ENCODE data around the gene BNC2. TPM values are rescaled to one million over a fixed set of nuclear protein-coding genes. Genes with fewer than 3 reads are reported as not detected.

Gene BNC2
- total RNA-seq, 2 experiments from 2014 or later: not detected

DNA sequence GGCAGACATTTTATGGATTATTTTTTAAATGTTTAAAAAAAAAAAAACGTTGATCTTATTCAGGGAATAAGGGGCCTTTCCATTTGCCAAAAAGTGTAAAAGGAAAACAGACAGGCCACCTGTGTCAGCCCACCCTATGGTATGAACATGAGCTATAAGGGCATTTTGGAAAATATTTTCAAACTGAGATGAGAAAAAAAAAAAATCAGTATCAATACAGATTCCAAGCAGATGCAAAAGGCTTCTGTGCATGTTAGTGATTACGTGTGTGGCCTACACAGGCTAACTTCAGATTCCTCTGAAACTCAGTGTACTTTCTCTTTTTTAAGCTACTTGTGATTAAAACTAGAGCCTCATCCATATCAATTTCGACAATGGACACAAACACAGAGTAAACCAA lies 189.9 kb downstream of the BNC2 start:
- DNase-seq (ENCODE audit: low spot score): no peak
- Histone ChIP-seq H3K4me3 (ENCODE audit: low read depth, low read length, poor library complexity, severe bottlenecking) (no peak overlapping the region), H3K9me3 (ENCODE audit: low read length) (no peaks in the 10 kb centered on the region), H2AFZ (ENCODE audit: low read length) (no peak overlapping the region; the same call in 1 of the 2 replicates), H3K9me2 (ENCODE audit: insufficient read depth, low read length) (no peaks in the 10 kb centered on the region), H3K36me3 (ENCODE audit: insufficient read depth, low read length) (no peaks in the 10 kb centered on the region), H3K79me2 (ENCODE audit: insufficient read depth, low read depth, low read length) (no peaks in the 10 kb centered on the region), H3K4me2 (ENCODE audit: low read length) (no peak overlapping the region), H3K4me1 (ENCODE audit: insufficient read depth, low read length, poor library complexity, severe bottlenecking) (no peaks in the 10 kb centered on the region), H3K27ac (ENCODE audit: low read depth, low read length, poor library complexity, severe bottlenecking) (no peak overlapping the region), H4K20me1 (ENCODE audit: insufficient read depth, low read length) (no peaks in the 10 kb centered on the region)
- ChIA-PET POLR2A (interaction anchor here (0.7 kb wide), 1 partner anchor 773 kb away, joined by 3 read pairs; no protein-coding TSS in a partner anchor), CTCF (ENCODE audit: unreplicated experiment) (no interaction called here)
- no TSS peak for BruUV-seq (replicated peaks)
- TF ChIP-seq, protein P1, sequence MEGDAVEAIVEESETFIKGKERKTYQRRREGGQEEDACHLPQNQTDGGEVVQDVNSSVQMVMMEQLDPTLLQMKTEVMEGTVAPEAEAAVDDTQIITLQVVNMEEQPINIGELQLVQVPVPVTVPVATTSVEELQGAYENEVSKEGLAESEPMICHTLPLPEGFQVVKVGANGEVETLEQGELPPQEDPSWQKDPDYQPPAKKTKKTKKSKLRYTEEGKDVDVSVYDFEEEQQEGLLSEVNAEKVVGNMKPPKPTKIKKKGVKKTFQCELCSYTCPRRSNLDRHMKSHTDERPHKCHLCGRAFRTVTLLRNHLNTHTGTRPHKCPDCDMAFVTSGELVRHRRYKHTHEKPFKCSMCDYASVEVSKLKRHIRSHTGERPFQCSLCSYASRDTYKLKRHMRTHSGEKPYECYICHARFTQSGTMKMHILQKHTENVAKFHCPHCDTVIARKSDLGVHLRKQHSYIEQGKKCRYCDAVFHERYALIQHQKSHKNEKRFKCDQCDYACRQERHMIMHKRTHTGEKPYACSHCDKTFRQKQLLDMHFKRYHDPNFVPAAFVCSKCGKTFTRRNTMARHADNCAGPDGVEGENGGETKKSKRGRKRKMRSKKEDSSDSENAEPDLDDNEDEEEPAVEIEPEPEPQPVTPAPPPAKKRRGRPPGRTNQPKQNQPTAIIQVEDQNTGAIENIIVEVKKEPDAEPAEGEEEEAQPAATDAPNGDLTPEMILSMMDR (conservative IDR thresholded peaks at IDR 0.05; ENCODE audit: low read length): no peak
- TF ChIP-seq EZH2phosphoT487 (IDR thresholded peaks at IDR 0.05; ENCODE audit: borderline replicate concordance, low read depth, low read length): no peak
- intact Hi-C loops (cut with micrococcal nuclease; ENCODE audit: unreplicated experiment): no loop called here

DNA sequence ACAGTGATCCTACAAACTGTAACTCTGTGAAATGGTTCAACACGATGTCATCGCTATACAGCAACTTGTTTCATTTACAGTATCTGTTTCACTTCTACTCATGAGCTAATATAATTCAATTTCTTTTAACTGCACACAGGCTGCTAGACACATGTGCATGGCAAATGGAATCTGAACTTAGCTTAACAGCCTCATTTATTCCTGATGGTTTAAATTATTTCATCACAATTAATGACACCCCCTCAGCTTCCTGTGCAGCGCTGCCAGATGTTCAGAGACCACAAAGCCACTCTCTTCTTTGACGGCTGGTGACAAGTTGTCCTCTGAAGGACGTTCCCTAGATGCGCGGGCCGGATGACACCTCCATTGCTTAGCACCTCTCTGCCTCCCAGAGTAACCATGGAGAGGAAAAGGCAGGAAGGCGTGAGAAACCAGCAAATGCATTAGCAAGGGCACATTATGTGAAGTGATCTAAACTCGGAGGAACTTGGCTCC lies 191.1 kb downstream of the BNC2 start:
- Histone ChIP-seq H3K4me1 (ENCODE audit: insufficient read depth, low read length, poor library complexity, severe bottlenecking) (no peaks in the 10 kb centered on the region), H3K9me3 (ENCODE audit: low read length) (no peaks in the 10 kb centered on the region), H3K36me3 (ENCODE audit: insufficient read depth, low read length) (no peaks in the 10 kb centered on the region), H3K79me2 (ENCODE audit: insufficient read depth, low read depth, low read length) (no peaks in the 10 kb centered on the region), H3K9me2 (ENCODE audit: insufficient read depth, low read length) (no peaks in the 10 kb centered on the region), H3K27ac (ENCODE audit: low read depth, low read length, poor library complexity, severe bottlenecking) (no peak overlapping the region), H2AFZ (ENCODE audit: low read length) (no peak overlapping the region), H3K4me3 (ENCODE audit: low read depth, low read length, poor library complexity, severe bottlenecking) (no peak overlapping the region), H4K20me1 (ENCODE audit: insufficient read depth, low read length) (no peaks in the 10 kb centered on the region), H3K4me2 (ENCODE audit: low read length) (no peak overlapping the region)
- BruUV-seq (replicated peaks): no TSS peak
- TF ChIP-seq, protein P1 (conservative IDR thresholded peaks at IDR 0.05; ENCODE audit: low read length): no peak
- TF ChIP-seq EZH2phosphoT487 (IDR thresholded peaks at IDR 0.05; ENCODE audit: borderline replicate concordance, low read depth, low read length): no peak
- DNase-seq (ENCODE audit: low spot score): no peak
- intact Hi-C loops (cut with micrococcal nuclease; ENCODE audit: unreplicated experiment): no loop called here
- POLR2A ChIA-PET: interaction anchor here (0.5 to 0.7 kb wide), 2 partner anchors 11 to 249 kb away, joined by 3 to 4 read pairs; no protein-coding TSS in a partner anchor
- CTCF ChIA-PET (ENCODE audit: unreplicated experiment): no interaction called here

DNA sequence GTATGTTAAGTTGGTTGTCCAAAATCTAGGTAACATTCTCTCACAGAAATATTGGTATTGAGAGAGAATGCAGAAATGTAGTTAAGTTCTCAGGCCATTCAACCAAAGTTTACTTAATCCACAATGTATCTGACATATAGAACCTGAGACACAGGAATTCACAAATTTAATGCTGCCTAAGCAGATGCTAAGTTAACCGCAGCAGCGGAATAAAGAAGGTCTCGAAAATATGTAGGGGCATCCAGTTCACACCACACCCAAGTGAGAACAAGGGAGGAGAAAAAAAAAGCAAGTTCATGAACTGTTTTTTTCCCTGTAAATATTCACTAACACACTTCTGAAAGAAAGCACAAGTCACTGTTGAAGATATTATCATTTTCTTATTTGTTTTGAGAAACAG lies 194.0 kb downstream of the BNC2 start:
- no peak overlapping the region for H3K27ac ChIP-seq (ENCODE audit: low read depth, low read length, poor library complexity, severe bottlenecking)
- no TSS peak for BruUV-seq (replicated peaks)
- H3K9me2 ChIP-seq (ENCODE audit: insufficient read depth, low read length): no peaks in the 10 kb centered on the region

More for the DNA sequence above, 194.0 kb downstream of the BNC2 start:
- no peaks in the 10 kb centered on the region for H3K79me2 ChIP-seq (ENCODE audit: insufficient read depth, low read depth, low read length)
- no peak overlapping the region for H3K4me2 ChIP-seq (ENCODE audit: low read length)
- H3K4me1 ChIP-seq (ENCODE audit: insufficient read depth, low read length, poor library complexity, severe bottlenecking): no peaks in the 10 kb centered on the region
- DNase-seq (ENCODE audit: low spot score): no peak
- H3K9me3 ChIP-seq (ENCODE audit: low read length): no peaks in the 10 kb centered on the region
- intact Hi-C loops (cut with micrococcal nuclease; ENCODE audit: unreplicated experiment): no loop called here
- POLR2A ChIA-PET: interaction anchor here (0.5 kb wide), 1 partner anchor 188 kb away, joined by 4 read pairs; no protein-coding TSS in a partner anchor
- H3K36me3 ChIP-seq (ENCODE audit: insufficient read depth, low read length): no peaks in the 10 kb centered on the region
- CTCF ChIA-PET (ENCODE audit: unreplicated experiment): no interaction called here
- no peaks in the 10 kb centered on the region for H4K20me1 ChIP-seq (ENCODE audit: insufficient read depth, low read length)
- H2AFZ ChIP-seq (ENCODE audit: low read length): no peak overlapping the region
- no peak overlapping the region for H3K4me3 ChIP-seq (ENCODE audit: low read depth, low read length, poor library complexity, severe bottlenecking)
- TF ChIP-seq, protein P1 (conservative IDR thresholded peaks at IDR 0.05; ENCODE audit: low read length): no peak
- TF ChIP-seq EZH2phosphoT487 (IDR thresholded peaks at IDR 0.05; ENCODE audit: borderline replicate concordance, low read depth, low read length): no peak

All from OCI-LY7 (cell line).